HepG2 (cell line): ENCODE data around the gene SP1. TPM values are rescaled to one million over a fixed set of nuclear protein-coding genes. Genes with fewer than 3 reads are reported as not detected.

ENCODE experiments used
- BORCS8-MEF2B ChIP-seq: sonication (generic); formaldehyde crosslinking; IDR thresholded peaks from 2 replicates; pipeline ENCODE4 v1.8.0; 2022; ENCODE audit warnings: mild to moderate bottlenecking, missing genetic modification reagents
- FOSL2 ChIP-seq: sonication (generic); formaldehyde crosslinking; IDR thresholded peaks from 2 replicates; pipeline ENCODE4 v1.4.0; 2020; ENCODE audit warnings: missing genetic modification reagents
- FOXO1 ChIP-seq: sonication (generic); formaldehyde crosslinking; IDR thresholded peaks from 2 replicates; pipeline ENCODE4 v1.4.0; 2020; ENCODE audit warnings: missing genetic modification reagents
- HES4 ChIP-seq: sonication (generic); formaldehyde crosslinking; IDR thresholded peaks from 2 replicates; pipeline ENCODE4 v1.9.0; 2021; ENCODE audit warnings: mild to moderate bottlenecking, missing genetic modification reagents, borderline replicate concordance
- MAFK ChIP-seq, 2 experiments: IDR thresholded peaks in 1 of 2; conservative IDR thresholded peaks in 1 of 2; 2 replicates each; pipeline ENCODE4 v1.6.1; 2011; ENCODE audit warnings: improper control_type of control experiment in 2 of 2, low read length in 2 of 2
- MZF1 ChIP-seq: sonication (generic); formaldehyde crosslinking; IDR thresholded peaks from 2 replicates; pipeline ENCODE4 v1.8.1; 2023; ENCODE audit warnings: mild to moderate bottlenecking, missing genetic modification reagents, borderline replicate concordance
- NBN ChIP-seq: fragments of 450-650 bp; conservative IDR thresholded peaks from 2 replicates; pipeline ENCODE4 v1.6.1; 2017
- NR2C2 ChIP-seq: sonication (generic); formaldehyde crosslinking; IDR thresholded peaks from 2 replicates; pipeline ENCODE4 v1.4.0; 2020; ENCODE audit warnings: missing genetic modification reagents, mild to moderate bottlenecking, moderate library complexity, borderline replicate concordance
- PTBP1 ChIP-seq: fragments of 200-400 bp; formaldehyde crosslinking; IDR thresholded peaks from 2 replicates; pipeline ENCODE4 v1.6.1; 2018; ENCODE audit warnings: low read length, low read depth; ENCODE audit not compliant: poor library complexity, severe bottlenecking
- YEATS4 ChIP-seq: sonication (generic); formaldehyde crosslinking; IDR thresholded peaks from 2 replicates; pipeline ENCODE4 v1.4.0; 2020; ENCODE audit warnings: missing genetic modification reagents, borderline replicate concordance
- YY1 ChIP-seq: IDR thresholded peaks from 2 replicates; pipeline ENCODE4 v1.6.1; 2011; ENCODE audit warnings: low read length, low read depth, moderate library complexity, mild to moderate bottlenecking; ENCODE audit not compliant: insufficient read depth, insufficient replicate concordance
- ZNF12 ChIP-seq: sonication (generic); formaldehyde crosslinking; IDR thresholded peaks from 2 replicates; pipeline ENCODE4 v1.5.0; 2020; ENCODE audit warnings: missing genetic modification reagents
- ZNF256 ChIP-seq: sonication (generic); formaldehyde crosslinking; conservative IDR thresholded peaks from 2 replicates; pipeline ENCODE4 v1.4.0; 2020; ENCODE audit warnings: missing genetic modification reagents
- ZNF331 ChIP-seq: sonication (generic); formaldehyde crosslinking; IDR thresholded peaks from 2 replicates; pipeline ENCODE4 v1.4.0; 2020; ENCODE audit warnings: missing genetic modification reagents
- ZNF33A ChIP-seq: sonication (generic); formaldehyde crosslinking; IDR thresholded peaks from 2 replicates; pipeline ENCODE4 v1.5.1; 2020; ENCODE audit warnings: missing genetic modification reagents, mild to moderate bottlenecking, moderate library complexity, borderline replicate concordance
- ZNF33B ChIP-seq: sonication (generic); formaldehyde crosslinking; IDR thresholded peaks from 2 replicates; pipeline ENCODE4 v1.5.1; 2020; ENCODE audit warnings: mild to moderate bottlenecking, missing genetic modification reagents
- ZNF446 ChIP-seq: sonication (generic); formaldehyde crosslinking; IDR thresholded peaks from 2 replicates; pipeline ENCODE4 v1.5.0; 2020; ENCODE audit warnings: mild to moderate bottlenecking, missing genetic modification reagents
- ZNF773 ChIP-seq: sonication (generic); formaldehyde crosslinking; IDR thresholded peaks from 2 replicates; pipeline ENCODE4 v1.4.0; 2020; ENCODE audit warnings: missing genetic modification reagents, borderline replicate concordance
- ZSCAN30 ChIP-seq: sonication (generic); formaldehyde crosslinking; IDR thresholded peaks from 2 replicates; pipeline ENCODE4 v1.5.0; 2020; ENCODE audit warnings: mild to moderate bottlenecking, missing genetic modification reagents
- polyA plus RNA-seq, 8 experiments: library from polyadenylated mRNA; depleted of rRNA in 3 of 8; stranded (reverse) in 7 of 8; unstranded in 1 of 8; fragments of >200 nt; fragmentation: Illumina TruSeq in 4 of 8; extraction: Trizol in 4 of 8; gene quantifications; 2 replicates each; pipeline versions ENCODE4 v1.2.1 to v1.2.3, GENCODE V29; 2011 to 2016; ENCODE audit warnings: low read depth in 4 of 8, missing spikeins in 1 of 8, mixed read lengths in 1 of 8; ENCODE audit not compliant: insufficient read depth in 1 of 8
- total RNA-seq, 5 experiments: library from RNA; depleted of rRNA; stranded (reverse); fragments of >200 nt; fragmentation: Illumina TruSeq; extraction: Trizol; gene quantifications; 2 replicates each; pipeline ENCODE4 v1.2.3, GENCODE V29; 2016; ENCODE audit warnings: low read depth in 1 of 5
- TF ChIP-seq, protein P1 (sequence below): sonication (generic); formaldehyde crosslinking; IDR thresholded peaks from 2 replicates; pipeline ENCODE4 v1.4.0; 2020; ENCODE audit warnings: missing genetic modification reagents
- TF ChIP-seq, protein P2 (sequence below): sonication (generic); formaldehyde crosslinking; IDR thresholded peaks from 2 replicates; pipeline ENCODE4 v1.5.0; 2020; ENCODE audit warnings: mild to moderate bottlenecking, missing genetic modification reagents
- TF ChIP-seq, protein P3 (sequence below): sonication (generic); formaldehyde crosslinking; IDR thresholded peaks from 2 replicates; pipeline ENCODE4 v1.5.1; 2020; ENCODE audit warnings: mild to moderate bottlenecking, missing genetic modification reagents, borderline replicate concordance

Gene SP1
- total and polyA plus RNA-seq, 2 of the 13 experiments (the other 11 are each of a cell fraction or from before 2014, with no cell fraction given): 26.5 to 27.5 TPM

- peak; percentile 79; the same call in 1 of the 2 replicates for TF ChIP-seq HES4 (CRISPR knock-in tag)
- peak; percentile 74; the same call in 1 of the 2 replicates for TF ChIP-seq BORCS8-MEF2B (CRISPR knock-in tag)
- TF ChIP-seq YY1: peak; percentile 53
- TF ChIP-seq ZNF446 (CRISPR knock-in tag): 0 out of 2 replicates have a peak, but pooled peaks have one; percentile 47
- TF ChIP-seq MAFK (conservative IDR thresholded peaks at IDR 0.05 in 1 of 2, IDR thresholded peaks at IDR 0.05 in 1 of 2; ENCODE audit: low read length in 2 of 2): no peak
- 0 out of 2 replicates have a peak, but pooled peaks have one; percentile 27 for TF ChIP-seq FOSL2 (CRISPR knock-in tag)
- TF ChIP-seq ZNF331: peak; percentile 25; the same call in 1 of the 2 replicates
- TF ChIP-seq YEATS4: peak; percentile 88
- no peak for TF ChIP-seq ZSCAN30
- peak; percentile 55; the same call in 1 of the 2 replicates for TF ChIP-seq ZNF12 (CRISPR knock-in tag)
- 0 out of 2 replicates have a peak, but pooled peaks have one; percentile 80 for TF ChIP-seq ZNF773
- TF ChIP-seq, protein P1, sequence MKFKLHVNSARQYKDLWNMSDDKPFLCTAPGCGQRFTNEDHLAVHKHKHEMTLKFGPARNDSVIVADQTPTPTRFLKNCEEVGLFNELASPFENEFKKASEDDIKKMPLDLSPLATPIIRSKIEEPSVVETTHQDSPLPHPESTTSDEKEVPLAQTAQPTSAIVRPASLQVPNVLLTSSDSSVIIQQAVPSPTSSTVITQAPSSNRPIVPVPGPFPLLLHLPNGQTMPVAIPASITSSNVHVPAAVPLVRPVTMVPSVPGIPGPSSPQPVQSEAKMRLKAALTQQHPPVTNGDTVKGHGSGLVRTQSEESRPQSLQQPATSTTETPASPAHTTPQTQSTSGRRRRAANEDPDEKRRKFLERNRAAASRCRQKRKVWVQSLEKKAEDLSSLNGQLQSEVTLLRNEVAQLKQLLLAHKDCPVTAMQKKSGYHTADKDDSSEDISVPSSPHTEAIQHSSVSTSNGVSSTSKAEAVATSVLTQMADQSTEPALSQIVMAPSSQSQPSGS (CRISPR knock-in tag): no peak
- TF ChIP-seq ZNF256 (CRISPR knock-in tag): 0 out of 2 replicates have a peak, but pooled peaks have one; percentile 30
- no peak for TF ChIP-seq NBN
- TF ChIP-seq ZNF33A (CRISPR knock-in tag): no peak
- TF ChIP-seq, protein P2, sequence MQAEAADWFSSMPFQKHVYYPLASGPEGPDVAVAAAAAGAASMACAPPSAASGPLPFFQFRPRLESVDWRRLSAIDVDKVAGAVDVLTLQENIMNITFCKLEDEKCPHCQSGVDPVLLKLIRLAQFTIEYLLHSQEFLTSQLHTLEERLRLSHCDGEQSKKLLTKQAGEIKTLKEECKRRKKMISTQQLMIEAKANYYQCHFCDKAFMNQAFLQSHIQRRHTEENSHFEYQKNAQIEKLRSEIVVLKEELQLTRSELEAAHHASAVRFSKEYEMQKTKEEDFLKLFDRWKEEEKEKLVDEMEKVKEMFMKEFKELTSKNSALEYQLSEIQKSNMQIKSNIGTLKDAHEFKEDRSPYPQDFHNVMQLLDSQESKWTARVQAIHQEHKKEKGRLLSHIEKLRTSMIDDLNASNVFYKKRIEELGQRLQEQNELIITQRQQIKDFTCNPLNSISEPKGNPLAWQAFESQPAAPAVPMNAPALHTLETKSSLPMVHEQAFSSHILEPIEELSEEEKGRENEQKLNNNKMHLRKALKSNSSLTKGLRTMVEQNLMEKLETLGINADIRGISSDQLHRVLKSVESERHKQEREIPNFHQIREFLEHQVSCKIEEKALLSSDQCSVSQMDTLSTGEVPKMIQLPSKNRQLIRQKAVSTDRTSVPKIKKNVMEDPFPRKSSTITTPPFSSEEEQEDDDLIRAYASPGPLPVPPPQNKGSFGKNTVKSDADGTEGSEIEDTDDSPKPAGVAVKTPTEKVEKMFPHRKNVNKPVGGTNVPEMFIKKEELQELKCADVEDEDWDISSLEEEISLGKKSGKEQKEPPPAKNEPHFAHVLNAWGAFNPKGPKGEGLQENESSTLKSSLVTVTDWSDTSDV (CRISPR knock-in tag): 0 out of 2 replicates have a peak, but pooled peaks have one; percentile 70
- 0 out of 2 replicates have a peak, but pooled peaks have one; percentile 17 for TF ChIP-seq FOXO1
- no peak for TF ChIP-seq NR2C2 (CRISPR knock-in tag)
- TF ChIP-seq ZNF33B: no peak
- TF ChIP-seq, protein P3, sequence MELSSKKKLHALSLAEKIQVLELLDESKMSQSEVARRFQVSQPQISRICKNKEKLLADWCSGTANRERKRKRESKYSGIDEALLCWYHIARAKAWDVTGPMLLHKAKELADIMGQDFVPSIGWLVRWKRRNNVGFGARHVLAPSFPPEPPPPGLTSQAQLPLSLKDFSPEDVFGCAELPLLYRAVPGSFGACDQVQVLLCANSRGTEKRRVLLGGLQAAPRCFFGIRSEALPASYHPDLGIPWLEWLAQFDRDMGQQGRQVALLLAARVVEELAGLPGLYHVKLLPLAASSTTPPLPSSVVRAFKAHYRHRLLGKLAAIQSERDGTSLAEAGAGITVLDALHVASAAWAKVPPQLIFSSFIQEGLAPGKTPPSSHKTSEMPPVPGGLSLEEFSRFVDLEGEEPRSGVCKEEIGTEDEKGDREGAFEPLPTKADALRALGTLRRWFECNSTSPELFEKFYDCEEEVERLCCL: no peak; the same call in 1 of the 2 replicates
- no peak for TF ChIP-seq MZF1 (CRISPR knock-in tag)
- peak; percentile 53 for TF ChIP-seq PTBP1
These were observed 72.4 kb downstream of the SP1 start (continued) for GRCh38 chr12:53452159-53453077.
